IPS DF 4.7 (cell line): ENCODE results near the gene NUDCD2.
"Not testable (repeated sequence)": the region's sequence is repeated elsewhere in the genome, so short reads cannot be mapped to it uniquely, and the experiment has no call there.

Experiments
- DNase-seq: peaks from one replicate; pipeline ENCODE4 v3.0.0-alpha.2; 2013; ENCODE audit warnings: low spot score; ENCODE audit errors: extremely low read depth

NUDCD2 gene

DNA sequence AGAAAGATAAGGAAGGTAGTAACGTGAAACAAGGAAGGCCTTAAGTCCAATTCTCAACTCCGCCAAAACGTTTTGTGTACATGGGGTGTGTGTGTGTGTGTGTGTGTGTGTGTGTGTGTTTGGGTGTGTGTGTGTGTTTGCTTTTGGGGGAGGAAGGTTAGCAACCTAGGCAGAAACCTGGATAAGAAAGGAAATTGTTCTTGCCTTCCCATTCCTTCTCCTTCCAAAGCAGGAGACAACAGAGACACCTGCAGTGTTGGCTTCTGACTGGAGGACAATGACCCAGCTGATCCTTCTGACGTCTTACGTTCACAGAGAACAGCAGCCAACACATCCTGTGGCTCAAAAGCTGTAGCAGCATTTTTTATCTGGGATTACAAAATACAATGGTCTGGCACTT lies 26.6 kb downstream of the NUDCD2 start:
- no peak for DNase-seq

DNA sequence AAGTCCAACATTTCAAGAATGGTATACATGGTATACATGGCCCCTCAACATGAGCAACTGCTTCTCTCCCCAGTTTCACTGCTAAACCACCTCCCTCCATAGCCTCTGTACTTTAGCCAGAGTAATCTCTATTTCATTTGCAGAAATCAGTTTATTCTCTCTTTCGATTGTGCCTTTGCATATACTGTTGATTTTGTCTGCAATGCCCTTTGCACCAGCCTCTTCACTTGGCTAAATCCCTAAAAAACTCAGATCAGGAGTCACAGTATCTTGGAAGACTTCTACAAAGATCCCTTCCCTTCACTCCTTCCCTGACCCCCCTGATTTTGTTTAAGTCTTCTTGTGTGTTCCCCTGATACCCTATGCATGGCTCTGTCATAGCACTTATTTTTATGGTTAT lies 27.4 kb downstream of the NUDCD2 start:
- DNase-seq: no peak

DNA sequence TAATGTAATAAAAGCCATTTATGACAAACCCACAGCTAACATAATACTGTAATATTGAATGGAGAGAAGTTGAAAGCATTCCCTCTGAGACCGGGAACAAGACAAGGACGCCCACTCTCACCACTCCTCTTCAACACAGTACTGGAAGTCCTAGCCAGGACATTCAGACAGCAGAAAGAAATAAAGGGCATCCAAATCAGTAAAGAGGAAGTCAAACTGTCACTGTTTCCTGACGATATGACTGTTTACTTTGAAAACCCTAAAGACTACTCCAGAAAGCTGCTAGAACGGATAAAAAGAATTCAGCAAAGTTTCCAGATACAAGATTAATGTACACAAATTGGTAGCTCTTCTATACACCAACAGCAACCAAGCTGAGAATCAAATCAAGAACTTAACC lies 33.8 kb downstream of the NUDCD2 start:
- DNase-seq: not testable (repeated sequence)

DNA sequence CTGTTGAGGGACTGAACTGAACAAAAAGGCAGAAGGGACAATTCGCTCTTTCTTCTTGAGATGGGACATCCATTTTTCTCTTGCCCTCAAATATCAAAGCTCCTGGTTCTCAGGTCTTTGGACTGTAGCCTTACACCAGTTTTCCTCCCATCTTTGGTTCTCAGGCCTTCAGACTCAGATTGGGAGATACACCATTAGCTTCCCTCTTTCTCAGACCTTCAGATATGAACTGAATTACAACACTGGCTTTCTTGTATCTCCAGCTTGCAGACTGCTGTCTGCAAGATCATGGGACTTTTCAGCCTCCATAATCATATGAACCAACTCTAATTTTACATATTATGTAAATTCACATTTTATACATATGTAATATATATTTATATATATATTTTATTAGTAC lies 35.1 kb downstream of the NUDCD2 start:
- no peak for DNase-seq

DNA sequence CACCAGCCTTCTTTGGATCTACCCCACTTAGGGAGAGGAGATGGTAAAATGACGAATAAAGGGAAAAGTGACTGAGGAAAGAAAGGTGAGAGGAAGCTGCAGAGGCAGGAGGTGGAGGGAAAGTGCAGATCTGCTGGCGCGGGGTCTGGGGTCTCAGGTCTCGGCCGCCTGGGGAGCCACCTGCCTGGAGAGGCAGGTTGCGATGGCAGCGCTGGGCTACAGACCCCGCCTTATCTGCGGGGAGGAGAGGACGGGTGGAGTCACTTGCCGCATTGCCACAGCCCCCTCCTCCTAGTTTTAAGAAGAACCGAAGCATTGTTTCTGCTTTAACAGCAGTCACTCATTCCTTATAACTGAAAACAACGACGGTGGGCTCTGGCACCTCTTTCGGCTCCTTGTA lies 44.2 kb downstream of the NUDCD2 start:
- DNase-seq: not testable (repeated sequence)

DNA sequence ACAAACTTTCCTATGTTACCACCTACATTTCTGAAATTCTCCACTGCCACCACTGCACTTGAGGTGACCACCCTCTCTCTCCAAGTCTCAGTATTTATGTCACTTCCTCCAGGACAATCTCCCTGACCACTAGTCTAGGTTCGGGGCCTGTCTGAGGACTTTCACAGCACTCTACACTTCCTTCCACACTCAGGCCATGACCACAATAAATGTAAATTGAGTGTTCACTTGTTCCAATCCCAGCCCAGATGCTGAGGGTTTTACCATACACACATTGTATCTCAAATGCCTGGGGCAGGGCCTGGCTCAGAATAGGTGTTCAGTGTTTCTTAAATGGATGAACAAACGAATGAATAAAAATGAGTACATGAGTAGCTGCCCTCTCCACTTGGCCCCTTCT lies 49.4 kb downstream of the NUDCD2 start:
- DNase-seq: no peak

DNA sequence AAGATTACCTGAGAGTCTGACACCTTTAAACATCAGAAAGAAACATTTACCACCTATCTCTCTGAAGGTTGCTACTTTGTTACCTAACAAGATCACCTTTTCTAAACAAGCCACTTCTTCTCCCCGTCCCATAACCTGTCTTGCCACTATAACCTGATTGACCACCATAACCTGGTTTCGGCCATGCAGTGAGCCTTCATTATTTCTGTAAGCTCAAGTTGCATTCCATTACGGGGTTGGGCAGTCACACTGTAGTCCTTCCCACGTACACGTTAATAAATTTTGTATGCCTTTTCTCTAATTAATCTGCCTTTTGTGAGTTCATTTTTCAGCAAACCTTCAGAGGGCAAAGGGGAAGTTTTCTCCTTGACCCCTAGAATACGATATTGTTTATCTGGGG lies 50.5 kb downstream of the NUDCD2 start:
- no peak for DNase-seq

DNA sequence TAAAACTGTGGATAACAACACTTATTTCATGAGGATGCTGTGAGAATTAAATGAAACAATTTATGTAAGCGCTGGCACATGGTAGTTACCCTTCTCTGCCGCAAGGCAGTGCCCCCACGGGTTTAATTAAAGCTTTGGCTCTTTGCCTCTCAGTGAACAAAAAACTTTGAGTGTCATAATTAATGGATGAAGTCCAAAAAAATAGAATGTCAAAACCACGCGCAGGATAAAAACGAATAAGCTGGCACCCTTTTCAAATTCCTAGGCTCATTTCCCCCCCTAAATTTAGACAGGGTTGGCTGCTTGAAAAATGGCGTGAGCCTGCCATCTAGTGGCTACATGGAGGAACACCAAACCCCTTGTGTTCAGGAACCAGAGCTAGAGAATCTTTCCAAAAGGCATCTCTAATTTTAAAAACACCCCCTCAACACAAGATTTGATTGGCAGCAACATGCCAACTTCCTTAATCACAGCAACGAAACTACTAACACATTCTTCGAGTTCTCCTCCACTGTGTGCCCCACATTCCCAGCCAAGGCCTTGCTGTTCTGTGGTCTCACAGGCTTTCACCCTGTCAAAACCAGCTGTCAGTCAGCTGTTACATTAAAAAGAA lies 51.5 kb downstream of the NUDCD2 start:
- peak; percentile 44 for DNase-seq

DNA sequence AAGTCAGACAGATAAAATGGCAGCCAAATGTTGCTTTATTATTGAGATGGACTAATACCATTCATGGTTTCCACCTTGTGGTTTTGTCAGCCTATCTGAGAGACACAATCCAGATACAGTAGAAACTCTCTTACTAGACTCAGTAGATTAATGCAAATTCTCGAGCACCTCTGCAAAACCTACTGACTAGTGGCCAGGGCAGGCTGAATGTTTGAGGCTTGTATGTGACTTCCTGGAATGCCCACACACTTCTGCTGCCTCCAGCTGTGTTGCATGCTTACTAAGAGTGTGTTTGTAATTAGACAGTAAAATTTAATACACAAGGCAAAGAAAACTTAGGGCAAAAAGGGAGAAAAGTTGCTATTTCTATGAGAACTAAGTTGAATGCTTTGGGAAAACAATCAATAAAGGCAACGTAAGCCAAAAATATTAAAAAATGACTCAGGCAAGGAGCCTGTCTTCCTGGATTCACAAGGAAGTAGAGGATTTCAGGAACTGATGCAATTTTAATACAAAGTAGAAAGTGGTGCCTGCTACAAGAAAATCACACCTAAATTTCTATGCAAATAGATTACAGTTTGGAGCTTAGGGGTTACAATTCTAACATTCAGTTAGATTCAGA lies 52.8 kb downstream of the NUDCD2 start:
- no peak for DNase-seq

DNA sequence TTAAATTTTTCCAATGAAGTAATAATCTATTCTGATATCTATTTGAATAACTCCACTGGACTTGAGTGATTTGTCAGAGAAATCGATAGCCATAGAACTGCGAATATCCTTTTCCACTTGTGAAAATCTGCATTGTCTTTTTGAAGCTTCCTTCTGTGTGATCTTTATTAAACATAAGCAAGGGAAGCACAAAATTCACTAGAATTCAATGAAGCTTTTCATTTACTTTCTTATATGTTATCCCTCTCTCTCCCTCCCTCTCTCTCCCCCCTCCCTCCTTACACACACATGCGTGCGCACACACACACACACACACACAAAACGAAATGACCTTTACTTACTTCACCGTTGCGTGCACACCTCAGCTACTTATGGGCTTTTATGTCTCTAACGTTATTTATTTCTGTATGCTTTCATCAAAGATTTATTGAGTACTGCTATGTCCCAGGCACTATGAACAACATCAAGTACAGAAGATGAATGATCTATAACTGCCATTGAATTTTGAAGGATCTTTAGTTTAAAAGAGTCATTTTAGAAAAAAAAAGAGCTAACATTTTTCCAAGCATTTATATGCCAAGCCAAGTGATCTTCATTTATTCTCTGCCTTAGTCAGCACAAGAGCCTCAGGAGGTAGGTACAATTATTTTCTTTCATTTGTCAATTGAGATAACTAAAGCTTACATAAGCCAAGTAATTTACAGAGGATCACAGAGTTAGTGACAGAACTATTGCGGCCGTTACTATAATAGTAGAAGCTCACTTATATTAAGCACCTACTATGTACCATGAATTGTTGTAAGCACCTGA lies 55.3 kb downstream of the NUDCD2 start:
- DNase-seq: no peak

DNA sequence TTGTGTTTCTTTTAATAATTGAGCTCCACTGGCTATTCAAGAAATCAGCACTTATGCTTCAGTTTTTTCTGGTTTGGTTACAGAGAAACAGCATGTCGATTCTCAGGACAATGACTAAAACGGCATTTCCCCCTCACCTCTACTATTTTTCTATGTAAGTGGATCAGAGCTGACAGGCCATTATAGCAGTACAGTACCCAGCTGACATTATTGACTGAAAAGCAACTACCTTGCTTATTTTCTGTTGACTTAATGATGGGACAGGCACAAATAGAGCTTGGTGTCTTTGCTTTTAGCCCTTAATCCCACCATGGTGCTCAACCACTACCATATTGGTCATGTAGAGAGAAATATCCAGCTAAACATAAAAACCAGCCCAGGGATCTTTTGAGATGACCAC lies 57.9 kb downstream of the NUDCD2 start:
- no peak for DNase-seq

DNA sequence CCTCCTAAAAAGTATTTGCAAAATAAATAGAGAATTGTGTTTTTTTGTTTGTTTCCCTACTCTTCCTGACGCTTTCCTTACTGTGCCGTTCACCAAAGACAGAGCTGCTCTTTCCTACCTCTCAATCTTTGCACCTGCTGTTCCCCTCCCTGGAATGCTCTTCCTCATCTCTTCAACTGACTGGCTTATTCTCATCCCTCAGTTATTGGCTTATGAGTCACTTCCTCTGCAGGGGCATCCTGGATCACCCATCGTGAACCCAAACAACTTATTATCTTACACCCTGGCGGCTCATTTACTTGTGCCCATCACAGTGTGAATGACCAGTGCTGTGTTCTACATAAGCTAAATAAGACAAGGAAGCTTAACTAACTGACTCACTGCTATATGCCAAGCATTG lies 58.6 kb downstream of the NUDCD2 start:
- DNase-seq: no peak

DNA sequence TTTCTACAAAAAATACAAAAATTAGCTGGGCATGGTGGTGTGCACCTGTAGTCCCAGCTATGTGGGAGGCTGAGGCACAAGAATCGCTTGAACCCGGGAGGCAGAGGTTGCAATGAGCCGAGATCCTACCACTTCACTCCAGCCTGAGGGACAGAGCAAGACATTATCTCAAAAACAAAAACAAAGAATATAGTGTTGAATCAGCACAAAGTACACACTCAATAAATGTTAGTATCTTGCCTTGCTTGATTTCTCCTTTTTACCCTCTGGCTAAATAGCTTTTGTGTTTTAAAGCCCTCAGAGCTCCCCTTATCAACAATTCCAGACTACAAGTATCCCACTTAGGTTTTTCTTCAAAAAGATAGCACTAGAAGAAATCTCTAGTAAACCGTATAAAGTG lies 60.0 kb downstream of the NUDCD2 start:
- DNase-seq: no peak

DNA sequence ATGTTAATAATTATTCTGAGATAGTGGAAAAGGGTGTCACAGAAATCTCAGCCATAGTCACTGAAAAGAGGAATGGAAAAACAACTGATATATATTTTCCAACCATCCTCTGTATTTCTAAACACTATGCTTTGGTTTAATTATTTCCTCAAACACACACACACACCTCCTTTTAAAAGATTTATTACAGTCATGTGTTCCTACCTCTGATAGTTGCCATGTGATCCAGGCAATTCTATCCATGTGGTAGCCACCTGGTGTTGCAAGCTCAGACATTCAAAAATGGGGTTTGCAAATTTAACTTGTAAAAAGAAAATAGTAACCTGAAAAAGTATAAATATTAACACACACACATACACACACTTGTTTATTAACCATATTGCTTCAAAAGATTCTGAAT lies 62.5 kb downstream of the NUDCD2 start:
- no peak for DNase-seq

DNA sequence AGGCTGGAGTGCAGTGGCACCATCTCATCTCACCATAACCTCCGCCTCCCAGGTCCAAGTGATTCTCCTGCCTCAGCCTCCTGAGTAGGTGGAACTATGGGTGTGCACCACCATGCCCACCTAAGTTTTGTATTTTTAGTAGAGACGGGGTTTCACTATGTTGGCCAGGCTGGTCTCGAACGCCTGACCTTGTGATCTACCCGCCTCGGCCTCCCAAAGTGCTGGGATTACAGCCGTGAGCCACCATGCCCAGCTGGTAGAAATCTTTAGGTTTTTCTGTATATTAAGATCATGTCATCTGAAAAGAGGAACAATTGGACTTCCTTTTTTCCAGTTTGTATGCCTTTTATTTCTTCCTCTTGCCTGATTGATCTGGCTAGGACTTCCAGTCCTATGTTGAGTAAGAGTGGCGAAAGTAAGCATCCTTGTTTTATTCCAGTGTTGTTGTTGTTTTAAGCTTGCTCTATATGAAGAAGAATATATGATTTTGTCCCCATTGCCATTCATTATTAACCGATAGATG lies 63.0 kb downstream of the NUDCD2 start:
- not testable (repeated sequence) for DNase-seq
